Vagina (tissue), 2 donors: ENCODE results near the gene PIEZO1.

ENCODE experiments used
- POLR2A ChIP-seq, 2 donors: fragments of 450-650 bp; IDR thresholded peaks; one replicate each; pipeline ENCODE4 v1.6.1; 2017; ENCODE audit warnings: antibody characterized with exemption in 2 of 2, mild to moderate bottlenecking in 2 of 2, moderate library complexity in 2 of 2
- POLR2AphosphoS5 ChIP-seq, 2 donors: sonication (generic); formaldehyde crosslinking; IDR thresholded peaks; one replicate each; pipeline ENCODE4 v1.9.0; 2017; ENCODE audit warnings: antibody characterized with exemption in 2 of 2, mild to moderate bottlenecking in 2 of 2, low read depth in 1 of 2; ENCODE audit not compliant: insufficient read depth in 1 of 2
- TF ChIP-seq, protein P1 (sequence below), 3 experiments: fragments of 450-650 bp in 2 of 3; fragments of 200-600 bp in 1 of 3; sonication (generic) in 1 of 3; IDR thresholded peaks; one replicate each; pipeline ENCODE4 v1.5.1; 2017 to 2019; ENCODE audit warnings: antibody characterized with exemption in 3 of 3, mild to moderate bottlenecking in 2 of 3, moderate library complexity in 2 of 3

DNA sequence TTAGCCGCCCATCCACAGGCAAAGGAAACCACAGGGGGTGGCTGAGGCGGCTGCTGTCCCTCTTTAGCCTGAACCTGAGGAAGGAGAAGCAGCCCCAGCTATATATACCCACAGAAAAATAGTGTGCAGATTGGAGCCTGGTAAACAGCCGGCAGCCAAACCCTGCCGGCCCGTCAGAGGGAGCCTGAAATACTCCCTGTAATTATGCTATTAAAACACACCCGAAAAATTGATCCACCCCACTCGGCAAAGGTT is 6.8 kb downstream of the PIEZO1 start:
- TF ChIP-seq POLR2A (IDR thresholded peaks at IDR 0.05) (no peak), POLR2AphosphoS5 (IDR thresholded peaks at IDR 0.05; ENCODE audit: insufficient read depth in 1 of 2, low read depth in 1 of 2) (no peak)
- TF ChIP-seq, protein P1, sequence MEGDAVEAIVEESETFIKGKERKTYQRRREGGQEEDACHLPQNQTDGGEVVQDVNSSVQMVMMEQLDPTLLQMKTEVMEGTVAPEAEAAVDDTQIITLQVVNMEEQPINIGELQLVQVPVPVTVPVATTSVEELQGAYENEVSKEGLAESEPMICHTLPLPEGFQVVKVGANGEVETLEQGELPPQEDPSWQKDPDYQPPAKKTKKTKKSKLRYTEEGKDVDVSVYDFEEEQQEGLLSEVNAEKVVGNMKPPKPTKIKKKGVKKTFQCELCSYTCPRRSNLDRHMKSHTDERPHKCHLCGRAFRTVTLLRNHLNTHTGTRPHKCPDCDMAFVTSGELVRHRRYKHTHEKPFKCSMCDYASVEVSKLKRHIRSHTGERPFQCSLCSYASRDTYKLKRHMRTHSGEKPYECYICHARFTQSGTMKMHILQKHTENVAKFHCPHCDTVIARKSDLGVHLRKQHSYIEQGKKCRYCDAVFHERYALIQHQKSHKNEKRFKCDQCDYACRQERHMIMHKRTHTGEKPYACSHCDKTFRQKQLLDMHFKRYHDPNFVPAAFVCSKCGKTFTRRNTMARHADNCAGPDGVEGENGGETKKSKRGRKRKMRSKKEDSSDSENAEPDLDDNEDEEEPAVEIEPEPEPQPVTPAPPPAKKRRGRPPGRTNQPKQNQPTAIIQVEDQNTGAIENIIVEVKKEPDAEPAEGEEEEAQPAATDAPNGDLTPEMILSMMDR (IDR thresholded peaks at IDR 0.05): no peak
